B cell (primary cell): ENCODE data around the gene PDE11A. TPM values are rescaled to one million over a fixed set of nuclear protein-coding genes. Genes with fewer than 3 reads are reported as not detected.

Experiments used
- ATAC-seq: fragments of 200-7000 bp; cut with Tn5 transposase; one replicate; pipeline ENCODE4 v1.10.0; 2021; ENCODE audit warnings: low read depth, mild to moderate bottlenecking, moderate number of reproducible peaks, moderate library complexity
- CTCF ChIA-PET: fragments of 350-600 bp; sonication (Branson Sonifier 250); formaldehyde crosslinking; loops from one replicate; lab custom pipeline; 2021; ENCODE audit warnings: antibody characterized with exemption, inconsistent platforms; lab: Charles Lee
- POLR2A ChIA-PET: fragments of 350-600 bp; sonication (Branson Sonifier 250); formaldehyde crosslinking; loops from one replicate; lab custom pipeline; 2021; ENCODE audit warnings: antibody characterized with exemption; lab: Charles Lee
- DNase-seq: peaks from one replicate; pipeline ENCODE4 v3.0.0; 2013
- H2AFZ ChIP-seq: 2 replicates; pipeline ENCODE4 v1.6.1; 2012; ENCODE audit warnings: mild to moderate bottlenecking, low read depth, low read length; ENCODE audit not compliant: insufficient read depth, poor library complexity, severe bottlenecking
- H3K27ac ChIP-seq, 2 donors: 1 replicate in 1 of 2; 2 replicates in 1 of 2; pipeline ENCODE4 v1.5.1; 2012 to 2013; ENCODE audit warnings: low read length in 2 of 2, mild to moderate bottlenecking in 2 of 2, moderate library complexity in 1 of 2
- H3K27me3 ChIP-seq, 4 experiments: fragments of 200-600 bp in 1 of 4; sonication (generic) in 1 of 4; replicated peaks in 1 of 4; 1 replicate in 2 of 4; 2 replicates in 2 of 4; pipeline versions ENCODE4 v1.6.1 to v1.7.0; 2013 to 2016; ENCODE audit warnings: low read length in 3 of 4, mild to moderate bottlenecking in 2 of 4, mixed read lengths in 1 of 4, moderate library complexity in 1 of 4; ENCODE audit not compliant: insufficient read depth in 4 of 4, control insufficient read depth in 3 of 4; ENCODE audit errors: control extremely low read depth in 1 of 4
- H3K36me3 ChIP-seq, 2 experiments: replicated peaks in 1 of 2; 1 replicate in 1 of 2; 2 replicates in 1 of 2; pipeline versions ENCODE4 v1.6.1 to v1.7.1; 2013; ENCODE audit warnings: low read length in 1 of 2; ENCODE audit not compliant: insufficient read depth in 2 of 2, control insufficient read depth in 1 of 2; ENCODE audit errors: control extremely low read depth in 1 of 2, extremely low read depth in 1 of 2
- H3K4me1 ChIP-seq, 2 donors: fragments of 200-600 bp in 1 of 2; sonication (generic) in 1 of 2; 1 replicate in 1 of 2; 2 replicates in 1 of 2; pipeline versions ENCODE4 v1.5.1 to v1.6.1; 2013 to 2017; ENCODE audit warnings: low read length in 2 of 2; ENCODE audit not compliant: control insufficient read depth in 2 of 2, insufficient read depth in 2 of 2
- H3K4me2 ChIP-seq: replicated peaks from 2 replicates; pipeline ENCODE3; 2012; ENCODE audit warnings: mild to moderate bottlenecking, low read depth, low read length; ENCODE audit not compliant: poor library complexity, severe bottlenecking
- H3K4me3 ChIP-seq, 5 experiments: fragments of 200-600 bp in 1 of 5; sonication (generic) in 1 of 5; 1 replicate in 3 of 5; 2 replicates in 2 of 5; pipeline versions ENCODE4 v1.5.1 to v1.7.0; 2011 to 2016; ENCODE audit warnings: low read length in 4 of 5, mild to moderate bottlenecking in 4 of 5, low read depth in 2 of 5, control low read depth in 1 of 5, moderate library complexity in 1 of 5; ENCODE audit not compliant: insufficient read depth in 1 of 5; ENCODE audit errors: control extremely low read depth in 1 of 5, extremely low read depth in 1 of 5
- H3K79me2 ChIP-seq: fragments of 200-600 bp; sonication (generic); one replicate; pipeline ENCODE4 v1.6.0; 2016; ENCODE audit warnings: low read length; ENCODE audit not compliant: control insufficient read depth, insufficient read depth
- H3K9ac ChIP-seq: fragments of 200-600 bp; sonication (generic); 2 replicates; pipeline ENCODE4 v1.6.1; 2017; ENCODE audit warnings: mild to moderate bottlenecking, low read length, moderate library complexity
- H3K9me3 ChIP-seq, 3 donors: one replicate each; pipeline versions ENCODE4 v1.6.1 to v1.7.1; 2013; ENCODE audit warnings: low read length in 2 of 3; ENCODE audit not compliant: control insufficient read depth in 2 of 3, insufficient read depth in 1 of 3; ENCODE audit errors: control extremely low read depth in 1 of 3
- H4K20me1 ChIP-seq: 2 replicates; pipeline ENCODE4 v1.6.0; 2012; ENCODE audit warnings: mild to moderate bottlenecking, low read length; ENCODE audit not compliant: insufficient read depth, control insufficient read depth, poor library complexity, severe bottlenecking
- H3K27ac Mint-ChIP-seq: one replicate; pipeline ENCODE4 v1.8.0; 2021; ENCODE audit warnings: mixed read lengths
- H3K27me3 Mint-ChIP-seq: one replicate; pipeline ENCODE4 v1.8.0; 2021; ENCODE audit warnings: mixed read lengths
- H3K4me1 Mint-ChIP-seq: one replicate; pipeline ENCODE4 v1.8.0; 2021; ENCODE audit warnings: mixed read lengths
- H3K4me3 Mint-ChIP-seq: one replicate; pipeline ENCODE4 v1.8.0; 2021; ENCODE audit warnings: mixed read lengths
- H3K9me3 Mint-ChIP-seq: one replicate; pipeline ENCODE4 v1.8.0; 2022; ENCODE audit warnings: mixed read lengths; ENCODE audit not compliant: insufficient read depth
- EZH2 ChIP-seq: IDR thresholded peaks from 2 replicates; pipeline ENCODE4 v1.6.1; 2012; ENCODE audit warnings: borderline replicate concordance, low read depth, mild to moderate bottlenecking, moderate library complexity, low read length; ENCODE audit not compliant: insufficient read depth, poor library complexity, severe bottlenecking
- WGBS: methylation state at CpG from one replicate; pipeline ENCODE4 v1.1.5; 2013; ENCODE audit warnings: missing lambda C conversion rate; ENCODE audit not compliant: insufficient coverage; 5-methylcytosine and 5-hydroxymethylcytosine counted together
- intact Hi-C: fragments of 100-400 bp; cut with micrococcal nuclease; formaldehyde crosslinking; loops from one replicate; pipeline ENCODE4 v1.10.0; 2022
- polyA plus RNA-seq: library from polyadenylated mRNA; depleted of rRNA; stranded (reverse); fragments of >200 nt; gene quantifications from 2 replicates; pipeline ENCODE4 v1.2.3, GENCODE V29; 2012
- total RNA-seq, 2 donors: library from RNA; stranded (reverse); fragments of 120-200 nt in 1 of 2; gene quantifications; 1 replicate in 1 of 2; 2 replicates in 1 of 2; pipeline versions ENCODE4 v1.2.3 to v1.2.4, GENCODE V29; 2013 to 2022
- TF ChIP-seq, protein P1 (sequence below): fragments of 200-600 bp; IDR thresholded peaks from one replicate; pipeline ENCODE4 v1.8.0; 2022; ENCODE audit warnings: antibody characterized with exemption, mild to moderate bottlenecking

The PDE11A gene
- total and polyA plus RNA-seq, 2 donors (not counting 1 experiment from before 2014, with no cell fraction given), result 0.25 TPM; not detected in 1

DNA sequence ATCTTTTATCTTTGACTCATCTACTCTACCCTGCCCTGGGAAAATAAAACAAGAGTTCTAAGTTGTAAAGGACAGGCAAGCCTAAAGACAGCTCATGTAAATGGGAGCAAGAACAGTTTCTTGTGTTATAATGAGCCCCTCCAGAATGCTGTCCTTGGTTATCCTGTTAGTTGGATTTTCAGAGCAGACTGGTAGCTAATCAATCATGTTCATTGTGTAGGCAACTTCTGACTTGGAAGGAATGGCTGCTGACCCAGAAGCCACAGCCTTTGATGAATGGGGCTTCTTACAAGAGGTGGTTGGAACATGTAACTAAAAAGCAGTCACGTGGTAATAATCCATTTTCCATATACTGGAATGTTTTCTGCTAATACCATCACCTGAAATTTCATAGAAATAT, 425.8 kb downstream of the PDE11A start:
- H3K4me3 Mint-ChIP-seq, result no peak overlapping the region
- no peak for DNase-seq
- Histone ChIP-seq H3K9ac (no peak overlapping the region), H3K27ac (no peak overlapping the region), H4K20me1 (no peaks in the 10 kb centered on the region), H3K4me1 (no peaks in the 10 kb centered on the region), H3K36me3 (no peaks in the 10 kb centered on the region), H2AFZ (no peak overlapping the region), H3K4me2 (no peak overlapping the region), H3K79me2 (no peaks in the 10 kb centered on the region), H3K27me3 (no peaks in the 10 kb centered on the region), H3K4me3 (no peak overlapping the region), H3K9me3 (peaks cover 0 to 6% (median 0%) of the 10 kb centered on the region in 3 donors)
- H3K27me3 Mint-ChIP-seq, result peaks cover 9% of the 10 kb centered on the region
- no CpG with 5 or more reads among the region's 1 CpG for WGBS
- H3K27ac Mint-ChIP-seq, result no peak overlapping the region
- no peaks in the 10 kb centered on the region for H3K4me1 Mint-ChIP-seq
- TF ChIP-seq, protein P1, sequence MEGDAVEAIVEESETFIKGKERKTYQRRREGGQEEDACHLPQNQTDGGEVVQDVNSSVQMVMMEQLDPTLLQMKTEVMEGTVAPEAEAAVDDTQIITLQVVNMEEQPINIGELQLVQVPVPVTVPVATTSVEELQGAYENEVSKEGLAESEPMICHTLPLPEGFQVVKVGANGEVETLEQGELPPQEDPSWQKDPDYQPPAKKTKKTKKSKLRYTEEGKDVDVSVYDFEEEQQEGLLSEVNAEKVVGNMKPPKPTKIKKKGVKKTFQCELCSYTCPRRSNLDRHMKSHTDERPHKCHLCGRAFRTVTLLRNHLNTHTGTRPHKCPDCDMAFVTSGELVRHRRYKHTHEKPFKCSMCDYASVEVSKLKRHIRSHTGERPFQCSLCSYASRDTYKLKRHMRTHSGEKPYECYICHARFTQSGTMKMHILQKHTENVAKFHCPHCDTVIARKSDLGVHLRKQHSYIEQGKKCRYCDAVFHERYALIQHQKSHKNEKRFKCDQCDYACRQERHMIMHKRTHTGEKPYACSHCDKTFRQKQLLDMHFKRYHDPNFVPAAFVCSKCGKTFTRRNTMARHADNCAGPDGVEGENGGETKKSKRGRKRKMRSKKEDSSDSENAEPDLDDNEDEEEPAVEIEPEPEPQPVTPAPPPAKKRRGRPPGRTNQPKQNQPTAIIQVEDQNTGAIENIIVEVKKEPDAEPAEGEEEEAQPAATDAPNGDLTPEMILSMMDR, result no peak
- no peak for TF ChIP-seq EZH2
- no peak for ATAC-seq
- H3K9me3 Mint-ChIP-seq, result no peaks in the 10 kb centered on the region
- ChIA-PET CTCF (no interaction called here), POLR2A (no interaction called here)
- intact Hi-C loops, result no loop called here

DNA sequence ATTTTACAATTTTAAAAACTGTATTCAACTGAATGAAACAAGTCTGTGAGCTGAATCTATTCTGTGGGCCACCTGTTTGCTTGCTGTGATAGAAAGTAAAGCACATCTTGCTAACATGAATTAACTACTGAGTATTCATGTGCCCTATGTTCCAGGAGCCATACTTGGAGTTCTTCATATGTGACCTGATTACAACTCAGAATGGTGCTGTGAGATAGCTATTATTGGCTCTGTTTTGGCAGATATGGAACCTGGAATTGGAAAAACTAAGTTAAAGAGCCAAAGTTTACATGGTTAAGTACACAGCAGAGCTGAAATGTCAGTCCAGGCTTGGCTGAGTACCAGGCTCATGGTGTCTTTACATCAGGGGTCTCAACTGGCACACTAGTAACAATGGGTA, 426.3 kb downstream of the PDE11A start:
- Histone ChIP-seq H3K9me3 (peaks cover 0 to 6% (median 0%) of the 10 kb centered on the region in 3 donors), H4K20me1 (no peaks in the 10 kb centered on the region), H3K9ac (no peak overlapping the region), H3K4me1 (no peaks in the 10 kb centered on the region), H3K27me3 (no peaks in the 10 kb centered on the region), H2AFZ (no peak overlapping the region), H3K27ac (no peak overlapping the region), H3K36me3 (no peaks in the 10 kb centered on the region), H3K79me2 (no peaks in the 10 kb centered on the region), H3K4me2 (no peak overlapping the region), H3K4me3 (no peak overlapping the region)
- ATAC-seq (no peak), DNase-seq (no peak)
- H3K27ac Mint-ChIP-seq, result no peak overlapping the region
- no peak overlapping the region for H3K4me3 Mint-ChIP-seq
- no peaks in the 10 kb centered on the region for H3K4me1 Mint-ChIP-seq
- peaks cover 7% of the 10 kb centered on the region for H3K27me3 Mint-ChIP-seq
- no peaks in the 10 kb centered on the region for H3K9me3 Mint-ChIP-seq
- POLR2A ChIA-PET, result no interaction called here
- CTCF ChIA-PET, result no interaction called here
- intact Hi-C loops, result no loop called here
- TF ChIP-seq EZH2, result no peak
- TF ChIP-seq, protein P1, result no peak
